KOPT-K1 (cell line): ENCODE results near the gene PARP2.

Experiments used
- H3K27ac ChIP-seq: fragments of 200-600 bp; sonication (generic); 2 replicates; pipeline ENCODE4 v1.5.1; 2016; ENCODE audit warnings: antibody characterized with exemption, mild to moderate bottlenecking, low read depth, low read length; ENCODE audit not compliant: poor library complexity, severe bottlenecking
- H3K36me3 ChIP-seq: fragments of 200-600 bp; sonication (generic); 2 replicates; pipeline ENCODE4 v1.5.1; 2017; ENCODE audit warnings: antibody characterized with exemption, mild to moderate bottlenecking, low read length, moderate library complexity; ENCODE audit not compliant: insufficient read depth
- H3K9me3 ChIP-seq: fragments of 200-600 bp; sonication (generic); 2 replicates; pipeline ENCODE4 v1.5.1; 2017; ENCODE audit warnings: antibody characterized with exemption, low read length, mild to moderate bottlenecking; ENCODE audit not compliant: insufficient read depth, poor library complexity, severe bottlenecking

PARP2 gene, protein sequence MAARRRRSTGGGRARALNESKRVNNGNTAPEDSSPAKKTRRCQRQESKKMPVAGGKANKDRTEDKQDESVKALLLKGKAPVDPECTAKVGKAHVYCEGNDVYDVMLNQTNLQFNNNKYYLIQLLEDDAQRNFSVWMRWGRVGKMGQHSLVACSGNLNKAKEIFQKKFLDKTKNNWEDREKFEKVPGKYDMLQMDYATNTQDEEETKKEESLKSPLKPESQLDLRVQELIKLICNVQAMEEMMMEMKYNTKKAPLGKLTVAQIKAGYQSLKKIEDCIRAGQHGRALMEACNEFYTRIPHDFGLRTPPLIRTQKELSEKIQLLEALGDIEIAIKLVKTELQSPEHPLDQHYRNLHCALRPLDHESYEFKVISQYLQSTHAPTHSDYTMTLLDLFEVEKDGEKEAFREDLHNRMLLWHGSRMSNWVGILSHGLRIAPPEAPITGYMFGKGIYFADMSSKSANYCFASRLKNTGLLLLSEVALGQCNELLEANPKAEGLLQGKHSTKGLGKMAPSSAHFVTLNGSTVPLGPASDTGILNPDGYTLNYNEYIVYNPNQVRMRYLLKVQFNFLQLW

DNA sequence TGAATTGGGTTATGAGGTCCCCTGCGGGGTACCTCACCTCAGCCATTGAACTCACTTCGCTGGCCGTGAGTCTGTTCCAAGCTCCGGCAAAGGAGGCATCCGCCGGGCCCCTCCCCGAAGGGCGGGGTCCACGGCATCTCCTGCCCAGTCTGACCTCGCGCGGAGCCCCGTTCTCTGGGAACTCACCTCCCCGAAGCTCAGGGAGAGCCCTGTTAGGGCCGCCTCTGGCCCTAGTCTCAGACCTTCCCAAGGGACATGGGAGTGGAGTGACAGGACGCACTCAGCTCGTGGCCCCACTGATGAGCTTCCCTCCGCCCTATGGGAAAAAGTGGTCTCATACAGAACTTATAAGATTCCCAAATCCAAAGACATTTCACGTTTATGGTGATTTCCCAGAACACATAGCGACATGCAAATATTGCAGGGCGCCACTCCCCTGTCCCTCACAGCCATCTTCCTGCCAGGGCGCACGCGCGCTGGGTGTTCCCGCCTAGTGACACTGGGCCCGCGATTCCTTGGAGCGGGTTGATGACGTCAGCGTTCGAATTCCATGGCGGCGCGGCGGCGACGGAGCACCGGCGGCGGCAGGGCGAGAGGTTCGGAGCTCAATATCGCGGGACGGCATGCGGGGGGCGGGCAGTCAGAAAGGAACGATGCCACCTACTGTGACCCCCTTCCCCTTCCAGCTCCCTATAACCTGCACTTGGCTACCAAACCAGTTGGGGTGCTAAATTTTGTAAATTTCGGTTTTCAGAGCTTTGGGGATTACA lies at the start of gene PARP2:
Gene PARP2, plus strand, starts transcription at position 544 of the 770 bp plus-strand sequence. Its CDS starts 7 bp downstream, at position 551.
- peaks cover 34% of the 10 kb centered on the region for H3K36me3 ChIP-seq
- peak within 1 kb of the TSS; percentile 69 for H3K27ac ChIP-seq
- H3K9me3 ChIP-seq: no peaks in the 10 kb centered on the region

DNA sequence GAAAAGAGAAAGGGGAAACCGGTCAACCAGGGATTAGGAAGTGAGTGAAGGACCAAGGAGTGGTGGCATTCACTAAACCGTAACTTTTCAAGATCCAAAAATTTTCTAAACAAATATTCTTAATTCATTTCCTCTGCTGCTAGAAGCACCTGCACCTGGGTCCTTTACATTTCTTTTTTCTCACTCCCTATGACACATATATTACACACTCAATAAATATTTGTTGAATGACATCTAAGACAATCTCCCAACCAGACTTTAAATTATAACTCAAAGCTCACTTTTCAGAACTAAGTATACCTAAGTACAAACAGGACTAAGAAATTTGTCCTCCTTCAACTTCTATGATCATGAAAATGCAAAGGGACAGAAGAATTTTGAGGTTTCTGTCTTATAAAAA lies 48.8 kb upstream of the PARP2 start:
- Histone ChIP-seq H3K9me3 (no peaks in the 10 kb centered on the region), H3K36me3 (peaks cover 86% of the 10 kb centered on the region), H3K27ac (no peak overlapping the region)

DNA sequence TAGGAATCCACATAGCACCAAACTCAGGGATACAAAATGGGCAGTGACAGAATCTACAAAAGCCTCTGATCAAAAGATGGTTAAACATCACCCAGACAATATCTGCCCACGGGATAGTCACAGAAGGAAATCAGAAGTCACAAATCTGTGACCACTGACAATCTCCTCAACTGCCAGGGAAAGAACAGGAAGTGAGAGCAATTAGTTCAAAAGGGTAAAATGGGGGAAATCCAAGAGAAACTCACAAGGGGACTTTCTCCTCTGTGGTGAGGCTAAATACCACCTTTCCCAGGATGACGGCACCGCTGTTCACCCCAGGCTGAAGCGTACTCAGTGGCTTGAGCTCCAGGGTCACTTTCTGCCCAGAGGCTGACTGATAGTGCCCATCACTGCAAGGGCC lies 48.4 kb upstream of the PARP2 start:
- H3K36me3 ChIP-seq: peaks cover 85% of the 10 kb centered on the region
- H3K9me3 ChIP-seq: no peaks in the 10 kb centered on the region
- no peak overlapping the region for H3K27ac ChIP-seq

DNA sequence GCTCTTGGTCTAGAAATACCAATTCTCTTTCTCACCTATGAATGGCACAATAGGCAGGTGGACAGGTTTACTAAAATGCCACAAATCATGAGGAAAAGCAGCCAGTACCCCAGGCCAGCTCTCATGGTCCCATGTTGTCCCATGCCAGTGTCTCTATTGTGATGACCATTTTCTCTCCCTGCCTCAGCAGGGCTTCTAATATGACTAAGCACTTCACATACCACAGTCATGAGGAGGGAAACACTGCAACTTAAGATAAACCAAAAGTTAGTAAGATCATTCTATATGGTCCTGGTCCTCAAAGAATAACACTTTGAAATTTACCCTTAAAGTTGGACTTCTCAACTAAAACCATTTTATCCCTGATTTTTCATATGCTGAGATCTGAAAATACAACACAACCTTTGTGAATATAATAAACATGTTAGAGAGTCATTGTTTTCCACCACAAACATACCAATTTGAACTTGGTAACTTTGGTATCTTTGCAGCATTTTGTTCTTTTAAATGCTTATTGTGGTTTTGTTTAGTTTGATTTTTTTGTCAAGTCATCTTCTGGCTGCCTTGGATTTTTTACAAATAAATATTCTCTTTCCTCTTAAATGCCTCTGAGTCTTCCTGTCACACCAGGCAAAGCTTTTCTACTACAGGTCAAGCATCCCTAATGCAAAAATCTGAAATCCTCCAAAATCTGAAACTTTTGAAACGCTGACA lies 41.2 kb upstream of the PARP2 start:
- H3K27ac ChIP-seq: no peak overlapping the region
- H3K9me3 ChIP-seq: no peaks in the 10 kb centered on the region
- peaks cover 46% of the 10 kb centered on the region for H3K36me3 ChIP-seq

DNA sequence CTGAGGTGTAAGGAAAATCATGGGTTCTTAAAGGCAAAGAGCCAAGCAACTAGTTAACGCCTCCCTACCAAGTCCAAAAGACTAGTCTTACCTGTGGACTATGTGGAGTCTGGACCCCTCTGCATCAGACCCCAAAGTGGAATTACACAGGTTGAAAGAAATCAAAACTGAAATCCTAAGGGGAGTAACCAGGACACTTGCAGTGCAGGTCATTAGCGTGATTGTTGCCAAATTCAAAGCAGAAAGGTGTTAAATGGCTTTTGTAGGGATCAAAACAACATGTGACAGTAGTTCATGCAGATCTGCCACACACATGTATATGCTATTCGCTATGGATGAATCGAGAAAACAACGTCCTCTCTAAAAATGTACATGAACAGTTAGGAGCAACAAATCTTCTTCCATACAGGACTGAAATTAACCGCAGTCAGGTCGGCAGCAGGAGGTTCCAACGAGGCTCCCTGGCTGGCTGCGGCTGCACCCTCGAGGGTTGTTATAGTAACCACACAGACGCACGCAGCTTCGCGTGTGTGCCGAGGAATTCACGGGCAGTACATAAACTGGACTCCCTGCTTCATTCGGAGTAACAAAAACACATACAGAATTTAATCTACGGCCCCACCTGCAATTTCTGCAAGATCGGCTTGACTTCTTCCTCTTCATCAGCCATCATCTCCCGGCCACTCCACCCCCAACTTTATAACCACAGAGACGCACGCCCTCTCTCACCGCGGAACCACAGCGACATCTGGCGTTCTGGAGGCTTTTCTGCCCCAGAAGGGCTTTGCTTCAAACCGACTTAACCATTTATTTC lies 38.0 kb upstream of the PARP2 start, which contains the start of gene TTC5:
Gene TTC5, minus strand, starts transcription at position 687 of the 814 bp plus-strand sequence. Its CDS starts 14 bp downstream, at position 673.
- peaks cover 16% of the 10 kb centered on the region; the same call in 1 of the 2 replicates for H3K36me3 ChIP-seq
- H3K9me3 ChIP-seq: no peaks in the 10 kb centered on the region
- H3K27ac ChIP-seq: peak within 1 kb of the TSS; percentile 51

DNA sequence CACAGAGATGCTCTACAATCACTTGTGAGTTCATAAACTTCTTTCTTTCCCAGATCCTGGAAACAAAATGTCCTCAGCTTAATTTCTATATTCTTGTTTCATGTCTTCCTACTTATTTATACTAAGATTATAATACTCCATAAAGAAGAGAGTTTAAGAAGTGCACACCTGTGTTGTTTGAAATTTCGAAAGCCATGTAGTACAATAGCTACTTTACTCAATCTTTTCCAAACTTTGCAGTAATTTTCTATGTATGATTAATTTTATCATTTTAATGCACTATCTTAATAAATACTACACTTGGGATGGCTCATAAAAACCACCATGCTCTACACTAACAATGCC lies 37.4 kb upstream of the PARP2 start:
- H3K36me3 ChIP-seq: peaks cover 10% of the 10 kb centered on the region; the same call in 1 of the 2 replicates

DNA sequence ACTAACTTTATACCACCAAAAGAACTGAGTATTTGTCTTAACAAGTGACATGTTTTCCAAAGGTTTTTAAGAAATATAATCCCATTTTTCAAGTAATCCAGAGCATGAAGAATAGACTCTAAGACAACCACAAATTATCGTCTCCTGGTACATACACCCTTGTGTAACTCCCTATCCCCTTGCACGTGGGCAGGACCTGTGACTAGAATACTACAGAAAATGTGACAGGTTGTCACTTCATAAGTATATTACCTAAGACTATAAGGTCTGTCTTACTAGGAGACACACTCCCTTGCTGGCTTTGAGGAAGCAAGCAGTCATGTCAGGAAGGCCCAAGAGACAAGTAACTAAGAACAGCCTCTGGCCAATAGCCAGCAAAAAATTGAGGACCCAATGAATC lies 29.4 kb upstream of the PARP2 start:
- Histone ChIP-seq H3K27ac (no peak overlapping the region), H3K9me3 (no peaks in the 10 kb centered on the region), H3K36me3 (peaks cover 77% of the 10 kb centered on the region)

More for the DNA sequence above, 37.4 kb upstream of the PARP2 start:
- no peak overlapping the region for H3K27ac ChIP-seq
- H3K9me3 ChIP-seq: no peaks in the 10 kb centered on the region

DNA sequence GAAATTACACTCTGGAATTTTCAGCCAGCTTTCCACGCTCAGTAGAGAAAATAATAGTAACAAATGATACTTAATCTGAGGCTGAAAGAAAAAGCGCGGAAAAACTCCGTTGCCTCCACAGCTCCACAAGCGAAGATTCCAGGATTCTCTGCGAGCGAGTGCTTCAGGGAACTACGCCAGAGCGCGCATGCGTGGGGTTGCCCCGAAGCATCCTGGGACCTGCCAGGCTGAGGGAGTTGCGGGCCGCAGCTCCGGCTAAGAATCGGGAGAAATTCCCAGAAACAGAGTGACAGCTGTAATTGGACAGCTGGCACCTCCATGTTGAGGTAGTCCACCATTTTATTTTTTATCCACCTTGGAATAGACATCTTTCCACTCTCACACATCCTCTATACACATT lies 25.7 kb upstream of the PARP2 start:
- Histone ChIP-seq H3K36me3 (peaks cover 97% of the 10 kb centered on the region), H3K27ac (no peak overlapping the region), H3K9me3 (no peaks in the 10 kb centered on the region)

DNA sequence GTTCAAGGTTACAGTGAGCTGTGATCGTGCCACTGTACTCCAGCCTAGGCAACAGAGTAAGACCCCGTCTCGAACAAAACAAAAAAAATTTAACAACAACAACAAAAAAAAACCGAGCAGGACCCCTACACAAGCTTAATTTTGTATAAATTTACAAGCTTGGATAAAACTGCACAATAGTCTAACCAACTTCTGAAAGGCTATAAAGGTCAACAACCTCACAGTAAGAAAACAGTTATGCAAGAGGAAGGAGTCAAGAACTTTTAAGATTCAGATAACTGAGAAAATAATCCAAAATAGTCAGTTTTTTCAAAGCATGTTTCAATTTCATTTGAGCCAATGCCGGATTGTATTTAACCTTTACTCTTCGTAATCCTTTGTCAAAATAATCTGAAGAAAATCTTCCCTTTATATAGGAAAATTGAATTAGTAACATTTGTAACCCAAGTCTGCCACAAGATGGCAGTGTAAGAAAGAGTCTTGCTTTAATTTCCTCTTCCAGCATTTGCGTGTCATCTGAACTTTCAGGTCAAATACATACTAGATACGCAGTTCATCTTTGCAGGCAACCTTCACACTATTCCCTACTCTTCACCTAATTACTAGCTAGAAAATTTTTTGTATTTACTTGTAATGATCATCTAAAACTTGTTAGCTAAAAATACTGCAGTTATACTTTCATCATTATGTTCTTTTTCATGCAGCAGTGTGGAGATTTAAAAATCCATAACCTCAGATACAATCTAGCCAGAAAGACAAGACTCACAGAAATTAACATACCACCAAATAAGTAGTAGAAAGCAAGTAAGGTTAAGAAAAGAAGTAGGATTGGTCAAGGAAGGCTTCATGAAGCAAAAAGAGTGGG lies 16.2 kb upstream of the PARP2 start:
- peaks cover 66% of the 10 kb centered on the region for H3K36me3 ChIP-seq
- no peaks in the 10 kb centered on the region for H3K9me3 ChIP-seq
- no peak overlapping the region for H3K27ac ChIP-seq

DNA sequence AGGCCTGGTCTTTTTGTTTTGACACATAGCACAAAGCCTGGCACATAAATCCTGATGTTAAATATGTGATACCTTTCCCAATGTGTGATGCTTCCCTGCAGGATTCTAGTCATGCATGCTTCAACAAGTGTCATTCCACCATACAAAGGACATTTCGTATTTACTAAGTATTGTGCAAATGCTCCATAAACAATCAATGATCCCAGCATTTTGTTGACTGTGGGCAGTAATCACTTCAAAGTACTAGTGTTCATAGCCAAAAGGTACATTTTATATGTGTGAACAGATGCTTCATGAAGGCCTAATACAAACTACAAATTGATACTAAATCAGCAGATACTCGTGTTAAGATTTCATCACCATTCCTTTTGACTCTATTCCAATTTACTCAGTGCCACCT lies 14.7 kb upstream of the PARP2 start:
- Histone ChIP-seq H3K27ac (no peak overlapping the region), H3K36me3 (peaks cover 52% of the 10 kb centered on the region), H3K9me3 (no peaks in the 10 kb centered on the region)

DNA sequence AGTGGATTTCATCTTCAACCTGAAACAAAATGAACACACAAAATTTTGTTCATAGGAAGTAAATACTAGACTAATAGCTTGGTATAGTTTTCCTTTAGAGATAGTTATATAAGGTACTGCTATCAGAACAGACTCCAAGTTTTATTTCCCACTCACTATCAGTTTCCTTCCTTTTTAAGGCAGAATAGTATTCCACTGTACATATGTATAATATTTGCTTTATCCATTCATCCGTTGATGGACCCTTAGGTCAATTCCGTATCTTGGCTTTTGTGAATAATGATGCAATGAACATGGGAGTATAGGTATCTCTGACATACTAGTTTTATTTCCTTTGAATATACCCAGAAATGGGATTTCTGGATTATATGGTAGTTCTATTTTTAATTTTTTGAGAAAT lies 14.1 kb upstream of the PARP2 start:
- H3K27ac ChIP-seq: no peak overlapping the region
- H3K36me3 ChIP-seq: peaks cover 46% of the 10 kb centered on the region

DNA sequence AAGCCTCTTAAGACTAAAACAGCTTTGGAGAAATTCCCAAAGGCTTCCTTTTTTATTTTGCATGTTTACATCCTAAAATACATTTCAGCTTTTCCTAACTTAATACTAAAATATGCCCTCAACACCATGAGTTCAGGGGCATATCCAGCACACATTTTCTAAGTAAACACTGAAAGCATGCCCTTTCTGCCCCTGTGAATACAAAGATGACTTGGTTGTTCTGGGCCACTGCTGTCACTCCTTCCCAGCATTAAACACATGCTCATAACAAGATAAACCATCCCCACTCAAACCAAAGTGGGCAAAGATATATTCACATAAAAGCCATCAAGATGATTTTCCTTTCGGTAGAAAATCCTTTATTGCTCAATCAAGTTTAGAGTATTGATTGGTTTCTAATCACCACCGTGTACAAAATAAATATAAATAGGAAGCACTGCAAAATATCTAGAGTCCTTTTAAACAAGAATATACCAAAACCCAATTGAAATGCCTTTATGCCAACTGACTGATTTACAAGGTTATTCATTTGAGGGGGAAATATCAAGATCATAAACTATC lies 12.3 kb upstream of the PARP2 start:
- Histone ChIP-seq H3K36me3 (peaks cover 28% of the 10 kb centered on the region), H3K27ac (no peak overlapping the region), H3K9me3 (no peaks in the 10 kb centered on the region)

More for the DNA sequence above, 14.1 kb upstream of the PARP2 start:
- H3K9me3 ChIP-seq: no peaks in the 10 kb centered on the region

DNA sequence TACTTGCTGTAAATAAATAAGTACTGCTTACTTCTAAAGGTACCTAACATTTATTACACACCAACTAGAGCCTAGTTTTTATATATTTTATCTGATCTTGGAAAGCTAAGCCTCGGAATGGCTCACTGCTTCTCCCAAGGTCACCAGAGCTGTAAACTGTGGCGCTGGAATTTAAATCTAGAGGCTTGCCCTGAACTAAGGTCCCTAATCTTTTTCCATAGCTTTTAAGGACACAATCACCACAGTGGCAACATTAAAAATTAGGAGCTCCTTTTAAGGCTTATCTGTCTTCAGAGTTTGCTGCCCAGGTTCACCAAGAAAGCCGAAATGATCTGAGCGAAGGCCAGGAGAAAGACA lies 11.0 kb upstream of the PARP2 start:
- Histone ChIP-seq H3K9me3 (no peaks in the 10 kb centered on the region), H3K36me3 (peaks cover 19% of the 10 kb centered on the region; the same call in 1 of the 2 replicates), H3K27ac (peak overlapping the region; percentile 62)
